ENCODE data around the gene PDE1A.

PDE1A gene

GRCh38 chr2:182115258-182115657 is 311.6 kb downstream of the PDE1A start:
- DNase-seq = no peak

DNA sequence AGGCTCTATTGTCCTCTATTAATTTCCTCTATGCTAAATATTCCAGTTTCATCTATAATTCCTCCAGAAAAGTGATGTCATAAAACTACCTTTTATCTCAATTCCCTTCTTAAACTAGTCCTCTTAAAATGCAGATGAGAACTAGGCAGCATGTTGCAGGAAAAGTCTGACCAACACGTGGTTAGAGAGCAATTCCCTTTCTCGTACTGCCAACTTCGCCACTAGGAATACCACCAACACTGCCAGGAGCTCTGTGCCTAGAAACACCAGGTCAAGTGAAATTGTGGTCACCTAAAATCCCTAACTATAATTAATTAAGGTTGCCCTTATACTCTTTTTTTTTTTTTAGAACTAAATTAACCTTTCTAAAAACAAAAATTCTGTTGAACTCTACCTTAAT is 313.5 kb downstream of the PDE1A start:
- in situ Hi-C loops (cut with HindIII; ENCODE audit: low pct_ligation_motif_present, low pct_unique_long_range_greater_than_20kb, low sequenced_read_pairs) = no loop called here

More at GRCh38 chr2:182115258-182115657, 311.6 kb downstream of the PDE1A start:
- in situ Hi-C loops (cut with HindIII; ENCODE audit: low pct_ligation_motif_present, low pct_unique_long_range_greater_than_20kb, low sequenced_read_pairs) = no loop called here

DNA sequence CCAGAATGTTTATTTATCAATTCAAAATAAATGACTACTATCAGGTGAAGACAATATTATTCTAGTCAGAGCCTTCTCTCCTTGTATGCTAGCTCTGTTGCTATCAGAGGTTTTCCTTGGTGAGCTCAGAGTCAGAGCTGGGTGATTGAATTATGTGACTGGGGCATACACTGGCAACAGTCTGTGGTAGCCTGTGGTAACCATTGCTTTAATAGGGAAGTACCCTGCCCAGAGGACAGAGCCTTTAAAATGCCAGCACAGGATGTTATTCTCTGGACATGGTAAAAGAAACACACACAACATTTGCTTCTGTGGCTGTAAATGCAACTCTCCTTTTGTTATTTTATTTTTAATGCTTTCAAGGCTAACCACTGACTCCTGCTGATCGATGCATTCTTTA is 316.5 kb downstream of the PDE1A start:
- DNase-seq = no peak
- in situ Hi-C loops (cut with HindIII; ENCODE audit: low pct_ligation_motif_present, low pct_unique_long_range_greater_than_20kb, low sequenced_read_pairs) = no loop called here

More for the DNA sequence above, 313.5 kb downstream of the PDE1A start:
- no peak for DNase-seq

DNA sequence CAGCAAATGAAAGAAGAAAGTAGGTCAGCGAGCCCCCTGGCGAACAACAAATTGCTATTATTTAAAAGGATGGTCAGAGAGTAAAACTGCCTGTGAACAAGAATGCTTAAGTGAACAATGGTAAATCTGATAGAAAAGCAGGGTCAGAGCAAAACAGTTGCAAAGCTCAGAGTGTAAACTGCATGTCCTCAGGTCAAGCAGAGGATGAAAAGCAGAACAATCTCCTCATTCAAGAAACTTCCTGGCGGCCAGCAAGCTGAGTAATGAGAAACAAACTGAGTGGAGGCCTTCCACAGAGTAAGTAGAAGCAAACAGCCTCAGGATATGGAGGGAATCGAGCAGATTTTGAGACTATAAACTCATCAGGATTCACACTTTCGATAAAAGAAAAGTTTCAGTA is 323.3 kb downstream of the PDE1A start:
- no peak for DNase-seq
- in situ Hi-C loops (cut with HindIII; ENCODE audit: low pct_ligation_motif_present, low pct_unique_long_range_greater_than_20kb, low sequenced_read_pairs) = no loop called here

DNA sequence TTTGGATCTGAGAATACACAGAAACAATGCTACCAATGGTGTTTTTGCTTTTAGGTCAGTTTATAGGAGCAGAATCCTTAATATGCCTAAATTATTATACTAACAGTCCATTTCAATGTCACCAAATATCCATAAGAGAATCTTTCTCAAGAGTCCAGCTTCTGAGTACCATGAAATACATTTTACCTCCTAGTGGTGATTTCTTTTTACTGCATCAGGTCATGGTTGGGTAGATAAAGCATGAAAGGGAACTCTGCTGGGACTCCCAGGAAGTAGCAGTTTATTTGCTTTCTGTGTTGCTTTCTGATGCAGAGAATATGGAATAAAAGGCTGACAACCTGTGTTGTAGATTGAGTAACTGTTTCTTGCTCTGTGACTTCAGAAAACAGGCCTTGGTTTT is 325.6 kb downstream of the PDE1A start:
- no peak for DNase-seq

DNA sequence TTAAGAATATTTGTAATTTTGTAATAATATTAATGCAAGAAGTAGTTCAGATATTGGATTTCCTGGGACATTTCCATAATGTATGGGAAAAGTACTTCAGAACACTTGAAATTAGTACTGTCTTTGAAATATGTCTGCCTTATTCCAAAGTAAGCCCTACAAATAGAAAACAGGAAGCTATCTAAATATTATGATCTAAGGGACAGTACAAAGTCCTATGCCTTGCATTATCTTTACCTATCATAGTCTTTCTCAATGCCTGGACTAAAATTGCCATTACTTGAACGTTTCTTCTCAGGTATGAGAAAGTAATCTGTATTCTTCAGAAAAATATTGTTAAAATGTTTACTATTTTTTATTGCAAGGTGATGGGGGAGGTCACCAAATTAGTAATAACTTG is 328.2 kb downstream of the PDE1A start:
- no peak for DNase-seq
- in situ Hi-C loops (cut with HindIII; ENCODE audit: low pct_ligation_motif_present, low pct_unique_long_range_greater_than_20kb, low sequenced_read_pairs) = loop anchor here (25.0 kb wide), 1 partner anchor 336 kb away; no protein-coding TSS in a partner anchor

More for the DNA sequence above, 325.6 kb downstream of the PDE1A start:
- in situ Hi-C loops (cut with HindIII; ENCODE audit: low pct_ligation_motif_present, low pct_unique_long_range_greater_than_20kb, low sequenced_read_pairs) = no loop called here

DNA sequence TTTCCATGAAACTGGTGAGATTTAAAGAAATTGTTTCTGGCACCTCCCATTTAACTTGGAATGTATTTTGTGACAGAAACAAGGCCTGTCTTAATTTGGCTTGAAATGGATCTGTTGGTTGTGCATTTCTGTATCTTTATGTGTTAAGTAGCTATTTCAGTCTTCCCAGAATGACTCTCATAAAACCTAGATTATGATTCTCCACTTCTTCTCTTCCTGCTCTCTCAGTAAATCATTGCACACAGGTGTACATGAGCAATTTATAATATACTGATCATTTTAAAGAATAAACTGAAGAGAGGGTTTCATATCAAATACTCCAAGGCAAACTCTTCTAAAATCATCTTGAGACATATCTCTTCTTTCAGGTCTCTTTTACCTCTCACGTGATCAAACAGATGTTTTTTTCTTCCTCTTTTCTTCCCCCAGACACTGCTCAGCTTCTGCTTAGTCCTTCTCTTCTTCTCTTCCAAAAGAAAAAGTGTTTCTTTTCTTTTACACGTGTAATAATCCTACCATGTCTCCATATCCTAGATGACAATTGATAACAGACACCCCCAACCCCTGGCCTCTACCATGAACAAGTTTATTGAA is 329.2 kb downstream of the PDE1A start:
- in situ Hi-C loops (cut with HindIII; ENCODE audit: low pct_ligation_motif_present, low pct_unique_long_range_greater_than_20kb, low sequenced_read_pairs) = loop anchor here (25.0 kb wide), 1 partner anchor 335 kb away; no protein-coding TSS in a partner anchor
- DNase-seq = no peak

DNA sequence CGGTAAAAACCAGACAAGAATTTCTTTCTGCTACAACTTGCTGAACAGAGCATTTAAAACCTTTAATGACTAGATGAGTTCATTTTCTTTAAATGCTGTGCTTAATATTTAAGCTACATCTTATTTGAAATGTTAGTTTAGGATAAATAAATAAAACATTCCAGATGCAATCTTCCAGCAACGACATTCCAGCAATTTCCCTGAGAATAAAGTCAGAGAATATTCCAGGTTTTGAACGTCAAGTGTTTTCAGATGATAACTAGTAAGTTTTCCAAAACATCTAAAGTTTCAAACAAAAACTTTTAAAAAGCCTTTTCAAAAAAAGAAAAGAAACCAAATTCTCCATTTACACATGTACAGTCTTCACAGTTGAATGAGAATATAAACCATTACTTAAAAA is 336.4 kb downstream of the PDE1A start:
- in situ Hi-C loops (cut with HindIII; ENCODE audit: low pct_ligation_motif_present, low pct_unique_long_range_greater_than_20kb, low sequenced_read_pairs) = loop anchor here (25.0 kb wide), 1 partner anchor 328 kb away; no protein-coding TSS in a partner anchor
- DNase-seq = no peak

All from ACHN (cell line).